ENCODE results near the gene GTF2H2.
"Not testable (repeated sequence)": the region's sequence is repeated elsewhere in the genome, so short reads cannot be mapped to it uniquely, and the experiment has no call there.

GRCh38 chr5:71067262-71067928 lies at the start of gene GTF2H2:
- TF ChIP-seq CTCF (conservative IDR thresholded peaks at IDR 0.05; ENCODE audit: low read depth, low read length); MXI1 (IDR thresholded peaks at IDR 0.05; ENCODE audit: borderline replicate concordance, low read depth, low read length); USF2 (IDR thresholded peaks at IDR 0.05; ENCODE audit: low read depth, low read length); RCOR1 (IDR thresholded peaks at IDR 0.05; ENCODE audit: insufficient replicate concordance, low read length); RAD21 (IDR thresholded peaks at IDR 0.05; ENCODE audit: low read length); POLR2A (IDR thresholded peaks at IDR 0.05; ENCODE audit: low read depth, low read length); FOS (IDR thresholded peaks at IDR 0.05; ENCODE audit: low read depth, low read length); RFX5 (IDR thresholded peaks at IDR 0.05; ENCODE audit: low read depth, low read length); CHD1 (IDR thresholded peaks at IDR 0.05; ENCODE audit: low read depth, low read length); ELK1 (IDR thresholded peaks at IDR 0.05; ENCODE audit: borderline replicate concordance, low read depth, low read length); NFE2L2 (IDR thresholded peaks at IDR 0.05; ENCODE audit: low read depth, low read length); SMC3 (IDR thresholded peaks at IDR 0.05; ENCODE audit: low read depth, low read length): not testable (repeated sequence)
